ENCODE measurements around the gene DDX27.

DNA sequence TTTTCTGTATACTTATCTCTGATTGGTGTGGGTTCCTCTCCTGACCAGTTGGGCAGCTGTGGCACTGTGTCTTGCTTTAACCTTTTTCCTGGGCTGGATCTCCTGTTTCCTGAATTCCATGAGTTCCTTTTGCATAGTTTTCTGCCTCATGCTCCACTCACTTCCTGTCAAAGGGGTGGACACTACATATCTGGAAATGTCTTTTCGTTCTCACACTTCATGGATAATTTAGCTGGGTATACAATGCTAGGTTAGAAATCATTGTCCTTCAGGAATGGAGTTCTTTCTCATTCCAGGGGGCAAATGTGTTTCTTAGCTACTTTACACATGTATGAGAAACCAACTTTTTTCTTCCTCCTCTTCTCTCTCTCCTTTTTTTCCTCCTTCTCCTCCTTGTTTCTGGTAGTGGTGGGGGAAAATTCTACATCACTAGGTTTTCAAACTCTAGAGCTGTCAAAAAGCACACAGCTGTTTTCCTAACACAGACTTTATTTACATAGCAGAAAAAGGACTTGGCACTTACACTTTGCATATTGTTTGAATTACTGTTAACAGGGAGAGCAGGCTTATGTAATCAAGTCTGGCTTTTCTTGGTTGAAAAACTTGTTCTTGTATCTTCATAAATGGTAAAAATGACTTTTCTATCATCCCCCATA lies 9.0 kb upstream of the DDX27 start:
- TF ChIP-seq POLR2AphosphoS5 (IDR thresholded peaks at IDR 0.05; ENCODE audit: low read depth, low read length): no peak
- TF ChIP-seq SIN3A (IDR thresholded peaks at IDR 0.05; ENCODE audit: borderline replicate concordance, insufficient read depth, low read length): no peak
- no peak for TF ChIP-seq REST (IDR thresholded peaks at IDR 0.05; ENCODE audit: insufficient read depth in 1 of 2, low read depth in 2 of 2, low read length in 2 of 2)
- TF ChIP-seq TAF1 (IDR thresholded peaks at IDR 0.05; ENCODE audit: borderline replicate concordance, insufficient read depth, low read length): no peak

Data from PFSK-1 (cell line).